Measurements from ENCODE around the gene UBTD2. TPM values are rescaled to one million over a fixed set of nuclear protein-coding genes. Genes with fewer than 3 reads are reported as not detected.

Gene UBTD2
- total and polyA plus RNA-seq, 8 donors: 16.2 to 114 (median 93.2) TPM

- Histone ChIP-seq H3K9me3 (no peaks in the 10 kb centered on the region), H3K36me3 (peaks cover 0 to 7% of the 10 kb centered on the region in 2 donors), H3K4me3 (no peak overlapping the region), H3K27me3 (no peaks in the 10 kb centered on the region), H3K27ac (peak overlapping the region in 1 of 2 donors; percentile 24), H3K4me1 (peaks cover 9 to 85% of the 10 kb centered on the region in 2 donors)
- DNase-seq (no peak), ATAC-seq (no peak)
- TF ChIP-seq CTCF (IDR thresholded peaks at IDR 0.05): no peak
- intact Hi-C loops (cut with DNase I): no loop called here
Observed at GRCh38 chr5:172166030-172166826, 117.3 kb downstream of the UBTD2 start.

- Histone ChIP-seq H3K27me3 (no peaks in the 10 kb centered on the region), H3K9me3 (no peaks in the 10 kb centered on the region), H3K36me3 (peaks cover 0 to 7% of the 10 kb centered on the region in 2 donors), H3K27ac (no peak overlapping the region), H3K4me1 (peaks cover 9 to 85% of the 10 kb centered on the region in 2 donors), H3K4me3 (no peak overlapping the region)
- intact Hi-C loops (cut with DNase I): no loop called here
- no peak for TF ChIP-seq CTCF (IDR thresholded peaks at IDR 0.05)
- no peak for ATAC-seq
- DNase-seq: no peak
Observed at GRCh38 chr5:172165465-172165864, 118.1 kb downstream of the UBTD2 start.

GRCh38 chr5:172164769-172165212 lies 118.8 kb downstream of the UBTD2 start:
- intact Hi-C loops (cut with DNase I): no loop called here
- no peak overlapping the region for H3K27ac ChIP-seq
- peaks cover 9 to 85% of the 10 kb centered on the region in 2 donors for H3K4me1 ChIP-seq
- no peak overlapping the region for H3K4me3 ChIP-seq
- no peaks in the 10 kb centered on the region for H3K9me3 ChIP-seq
- no peak for TF ChIP-seq CTCF (IDR thresholded peaks at IDR 0.05)
- ATAC-seq: no peak
- H3K36me3 ChIP-seq: peaks cover 0 to 7% of the 10 kb centered on the region in 2 donors
- DNase-seq: no peak
- no peaks in the 10 kb centered on the region for H3K27me3 ChIP-seq

GRCh38 chr5:172163346-172163745 lies 120.2 kb downstream of the UBTD2 start:
- peaks cover 6 to 82% of the 10 kb centered on the region in 2 donors for H3K4me1 ChIP-seq
- H3K27ac ChIP-seq: peak overlapping the region in 1 of 2 donors; percentile 25

More at GRCh38 chr5:172163346-172163745, 120.2 kb downstream of the UBTD2 start:
- no peak for TF ChIP-seq CTCF (IDR thresholded peaks at IDR 0.05)
- Histone ChIP-seq H3K36me3 (peaks cover 0 to 7% of the 10 kb centered on the region in 2 donors), H3K4me3 (no peak overlapping the region), H3K27me3 (no peaks in the 10 kb centered on the region), H3K9me3 (no peaks in the 10 kb centered on the region)
- ATAC-seq (peak; percentile 29), DNase-seq (peak in 1 of 4 donors; percentile 22)
- intact Hi-C loops (cut with DNase I): no loop called here

Data from left lung (tissue), 10 donors.